ENCODE data around the gene P2RY2.
"Not testable (repeated sequence)": the region's sequence is repeated elsewhere in the genome, so short reads cannot be mapped to it uniquely, and the experiment has no call there.

The P2RY2 gene

DNA sequence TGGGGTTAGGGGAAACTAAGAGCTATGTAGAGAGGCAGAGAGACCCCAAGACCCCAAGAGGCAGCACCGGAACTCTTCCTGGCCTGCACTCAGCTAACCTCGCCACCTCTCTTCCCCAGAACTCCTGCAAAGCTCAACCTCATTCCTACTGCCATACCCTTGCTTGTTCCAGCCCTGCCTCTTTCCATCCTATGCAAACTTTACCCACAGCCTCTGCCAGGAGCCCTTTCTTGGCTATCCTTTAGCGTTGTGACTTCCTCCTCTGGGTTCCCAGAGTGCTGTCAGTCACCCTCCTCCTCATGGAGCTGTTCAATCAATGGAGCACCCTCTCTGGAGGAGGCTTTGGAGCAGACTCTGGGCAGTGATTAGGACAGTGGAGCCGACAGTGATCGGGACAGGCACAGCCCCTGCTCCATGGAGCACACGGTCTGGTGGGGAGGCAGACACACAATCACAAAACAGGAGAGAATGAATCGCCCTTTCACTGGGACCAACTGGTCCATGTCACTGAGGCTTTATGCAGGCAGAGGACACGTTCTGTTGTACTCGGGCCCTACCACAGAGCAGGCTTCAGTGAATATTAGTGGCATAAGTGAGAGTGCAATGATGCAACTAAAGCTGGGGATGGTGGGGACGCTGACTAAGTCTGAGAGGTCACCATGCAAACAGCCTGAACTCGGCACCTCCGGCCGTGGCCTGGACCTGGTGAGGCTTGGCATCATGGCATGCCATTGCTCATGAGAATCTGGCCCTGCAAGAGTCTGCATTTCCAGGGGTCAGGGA is 24.6 kb upstream of the P2RY2 start:
- no peak for DNase-seq (ENCODE audit: low read depth)
- TF ChIP-seq, protein P1, sequence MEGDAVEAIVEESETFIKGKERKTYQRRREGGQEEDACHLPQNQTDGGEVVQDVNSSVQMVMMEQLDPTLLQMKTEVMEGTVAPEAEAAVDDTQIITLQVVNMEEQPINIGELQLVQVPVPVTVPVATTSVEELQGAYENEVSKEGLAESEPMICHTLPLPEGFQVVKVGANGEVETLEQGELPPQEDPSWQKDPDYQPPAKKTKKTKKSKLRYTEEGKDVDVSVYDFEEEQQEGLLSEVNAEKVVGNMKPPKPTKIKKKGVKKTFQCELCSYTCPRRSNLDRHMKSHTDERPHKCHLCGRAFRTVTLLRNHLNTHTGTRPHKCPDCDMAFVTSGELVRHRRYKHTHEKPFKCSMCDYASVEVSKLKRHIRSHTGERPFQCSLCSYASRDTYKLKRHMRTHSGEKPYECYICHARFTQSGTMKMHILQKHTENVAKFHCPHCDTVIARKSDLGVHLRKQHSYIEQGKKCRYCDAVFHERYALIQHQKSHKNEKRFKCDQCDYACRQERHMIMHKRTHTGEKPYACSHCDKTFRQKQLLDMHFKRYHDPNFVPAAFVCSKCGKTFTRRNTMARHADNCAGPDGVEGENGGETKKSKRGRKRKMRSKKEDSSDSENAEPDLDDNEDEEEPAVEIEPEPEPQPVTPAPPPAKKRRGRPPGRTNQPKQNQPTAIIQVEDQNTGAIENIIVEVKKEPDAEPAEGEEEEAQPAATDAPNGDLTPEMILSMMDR (IDR thresholded peaks at IDR 0.05; ENCODE audit: control insufficient read depth, extremely low read depth, insufficient read depth): no peak
- no peak overlapping the region for H3K4me3 ChIP-seq (ENCODE audit: low read depth, low read length)

DNA sequence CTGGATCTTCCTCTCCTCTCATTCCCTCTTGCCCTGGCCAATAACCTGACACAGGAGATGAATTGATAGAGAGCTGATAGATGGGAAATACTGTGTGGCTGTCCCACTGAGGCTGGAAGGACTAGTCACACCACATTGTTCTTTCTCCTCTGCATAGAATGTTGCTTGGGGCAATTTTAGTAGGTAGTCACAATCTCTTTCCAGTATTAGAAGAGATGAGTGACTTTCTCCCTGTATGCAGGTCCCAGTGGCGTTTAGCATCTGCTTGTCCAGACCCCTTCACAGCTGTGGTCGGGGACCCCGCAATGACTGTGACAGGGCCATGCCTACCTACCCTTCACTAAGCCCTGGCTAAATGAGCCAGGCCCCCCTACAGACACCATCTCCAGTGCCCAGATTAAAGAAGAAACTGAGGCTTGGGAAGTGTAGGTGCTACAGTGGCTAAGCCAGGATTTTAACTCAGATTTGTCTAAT is 24.0 kb upstream of the P2RY2 start:
- no peak overlapping the region for H3K4me3 ChIP-seq (ENCODE audit: low read depth, low read length)
- TF ChIP-seq, protein P1 (IDR thresholded peaks at IDR 0.05; ENCODE audit: control insufficient read depth, extremely low read depth, insufficient read depth): no peak
- no peak for DNase-seq (ENCODE audit: low read depth)

DNA sequence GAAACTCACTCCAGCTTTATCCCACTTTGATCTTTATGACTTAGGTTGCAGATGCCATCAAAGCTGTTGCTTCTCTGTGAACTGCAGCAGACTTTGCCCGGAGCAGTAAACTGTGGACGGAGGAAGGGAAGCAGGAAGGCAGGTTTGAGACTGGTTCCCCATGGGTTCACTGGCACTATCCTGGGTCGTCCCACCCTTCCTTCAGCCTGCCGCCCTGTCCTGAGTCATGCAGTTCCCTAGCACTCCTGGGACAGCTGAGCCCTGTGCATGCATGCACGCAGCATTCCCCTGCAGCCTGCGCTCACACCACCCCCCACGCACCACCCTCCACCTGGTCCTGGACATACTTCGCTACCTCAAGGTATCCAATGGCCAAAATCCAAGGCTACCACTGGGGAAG is 23.5 kb upstream of the P2RY2 start:
- TF ChIP-seq, protein P1 (IDR thresholded peaks at IDR 0.05; ENCODE audit: control insufficient read depth, extremely low read depth, insufficient read depth): no peak
- H3K4me3 ChIP-seq (ENCODE audit: low read depth, low read length): no peak overlapping the region
- no peak for DNase-seq (ENCODE audit: low read depth)

DNA sequence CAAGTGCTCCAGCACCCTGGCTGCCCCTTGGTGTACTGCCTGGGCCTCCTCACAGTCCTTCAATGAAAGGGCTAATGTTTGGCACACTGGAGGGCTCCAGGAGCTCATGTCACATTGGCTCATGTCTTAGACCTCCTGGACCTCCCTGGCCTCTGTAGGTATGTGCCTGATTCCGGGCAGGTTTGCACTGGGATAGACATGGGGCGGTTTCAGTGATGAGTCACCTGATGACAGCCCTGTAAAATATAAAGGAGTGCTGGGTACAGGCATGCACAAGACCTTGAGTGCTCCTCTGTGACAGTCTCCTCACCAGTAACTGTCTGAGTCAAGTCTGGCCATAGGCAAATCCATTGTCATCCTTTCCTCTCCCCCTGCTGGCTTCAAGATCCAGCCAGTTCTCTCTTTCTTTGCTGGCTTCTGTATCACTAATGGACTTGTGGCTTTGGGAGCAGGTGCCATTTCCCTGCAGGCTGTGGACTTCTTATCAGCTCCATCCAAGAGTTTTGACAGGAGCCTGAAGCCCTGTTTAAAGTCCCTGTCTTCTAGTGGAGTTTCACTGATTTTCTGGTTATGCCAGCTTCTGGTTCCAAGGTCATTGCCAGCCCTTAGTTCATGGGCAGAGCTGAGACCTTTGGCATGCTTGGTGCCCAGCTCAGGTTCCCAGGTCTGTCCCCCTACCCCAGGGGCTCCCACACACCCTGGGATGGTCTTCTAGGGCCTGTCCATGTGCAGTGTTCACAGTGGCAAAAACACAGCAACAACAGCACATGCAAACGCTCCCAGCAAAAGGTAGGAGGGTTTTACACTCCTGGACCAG is 22.7 kb upstream of the P2RY2 start:
- DNase-seq (ENCODE audit: low read depth): no peak
- TF ChIP-seq, protein P1 (IDR thresholded peaks at IDR 0.05; ENCODE audit: control insufficient read depth, extremely low read depth, insufficient read depth): no peak
- no peak overlapping the region for H3K4me3 ChIP-seq (ENCODE audit: low read depth, low read length)

DNA sequence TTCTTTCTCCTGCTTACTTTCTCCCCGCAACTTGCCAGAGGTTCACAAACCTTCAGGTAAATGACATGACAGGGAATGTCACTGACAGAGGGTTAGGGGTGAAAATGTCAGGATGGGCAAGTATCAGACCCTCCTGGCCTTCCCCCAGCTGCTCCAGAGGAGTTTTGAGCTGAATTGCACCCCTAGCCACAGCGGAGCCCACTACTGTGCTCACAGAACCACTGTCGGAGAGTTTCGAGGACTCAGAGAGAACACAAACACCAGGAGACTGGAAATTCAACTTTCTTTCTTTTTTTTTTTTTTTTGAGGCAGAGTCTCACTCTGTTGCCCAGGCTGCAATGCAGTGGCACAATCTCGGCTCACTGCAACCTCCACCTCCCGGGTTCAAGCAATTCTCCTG is 21.5 kb upstream of the P2RY2 start:
- no peak overlapping the region for H3K4me3 ChIP-seq (ENCODE audit: low read depth, low read length)

DNA sequence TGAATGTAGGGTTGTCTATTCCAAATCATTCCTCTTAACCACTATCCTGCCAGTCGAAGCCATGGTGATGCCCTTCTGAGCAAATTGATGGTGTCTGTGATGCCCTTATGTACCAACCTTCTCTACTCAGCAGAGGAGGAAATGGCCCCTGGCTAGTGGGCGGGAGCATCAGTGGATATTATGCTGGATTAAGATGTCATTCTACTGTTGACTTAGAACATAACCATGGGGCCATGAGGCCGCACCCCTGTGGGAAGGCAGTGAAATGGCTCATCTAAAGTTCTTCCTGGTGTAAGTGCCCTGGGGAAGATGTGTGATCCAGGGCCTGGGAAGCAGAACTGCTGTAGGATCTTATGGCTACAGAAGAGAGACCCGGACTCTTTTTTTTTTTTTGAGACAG is 20.7 kb upstream of the P2RY2 start:
- DNase-seq (ENCODE audit: low read depth): no peak
- H3K4me3 ChIP-seq (ENCODE audit: low read depth, low read length): no peak overlapping the region
- TF ChIP-seq, protein P1 (IDR thresholded peaks at IDR 0.05; ENCODE audit: control insufficient read depth, extremely low read depth, insufficient read depth): no peak

More for the DNA sequence above, 21.5 kb upstream of the P2RY2 start:
- TF ChIP-seq, protein P1 (IDR thresholded peaks at IDR 0.05; ENCODE audit: control insufficient read depth, extremely low read depth, insufficient read depth): no peak
- DNase-seq (ENCODE audit: low read depth): no peak

DNA sequence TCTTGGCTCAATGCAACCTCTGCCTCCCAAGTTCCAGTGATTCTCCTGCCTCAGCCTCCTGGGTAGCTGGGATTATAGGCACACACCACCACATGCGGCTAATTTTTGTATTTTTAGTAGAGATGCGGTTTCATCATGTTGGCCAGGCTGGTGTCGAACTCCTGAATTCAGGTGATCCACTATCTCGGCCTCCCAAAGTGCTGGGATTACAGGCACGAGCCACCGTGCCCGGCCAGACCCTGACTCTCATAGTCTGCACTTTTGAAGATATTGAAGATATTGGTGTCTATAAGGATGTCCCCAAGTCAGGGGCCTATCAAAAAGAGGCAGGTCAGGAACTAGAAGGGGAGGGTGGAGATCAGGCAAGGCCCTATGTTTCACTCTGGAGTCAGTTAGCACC is 20.3 kb upstream of the P2RY2 start:
- not testable (repeated sequence) for DNase-seq (ENCODE audit: low read depth)

More for the DNA sequence above, 20.3 kb upstream of the P2RY2 start:
- not testable (repeated sequence) for H3K4me3 ChIP-seq (ENCODE audit: low read depth, low read length)
